Stomach (tissue), 9 donors: ENCODE measurements around the gene TCP11. TPM values are rescaled to one million over a fixed set of nuclear protein-coding genes. Genes with fewer than 3 reads are reported as not detected.

Source experiments
- DNase-seq, 2 donors: peaks; one replicate each; pipeline versions ENCODE4 v3.0.0 to v3.0.0-alpha.2; 2013 to 2019
- H3K27ac ChIP-seq, 5 donors: fragments of 200-600 bp in 4 of 5; sonication (generic) in 4 of 5; one replicate each; pipeline ENCODE4 v1.5.1; 2013 to 2019; ENCODE audit warnings: mild to moderate bottlenecking in 1 of 5, moderate library complexity in 1 of 5
- H3K27me3 ChIP-seq, 3 donors: fragments of 200-600 bp; sonication (generic); one replicate each; pipeline ENCODE4 v1.5.1; 2017 to 2019; ENCODE audit warnings: mixed run types in 1 of 3
- H3K36me3 ChIP-seq, 4 donors: fragments of 200-600 bp; sonication (generic); 1 replicate in 3 of 4; 2 replicates in 1 of 4; pipeline ENCODE4 v1.5.1; 2016 to 2019
- H3K4me1 ChIP-seq, 4 donors: fragments of 200-600 bp; sonication (generic); one replicate each; pipeline ENCODE4 v1.5.1; 2016 to 2019
- H3K4me3 ChIP-seq, 4 donors: fragments of 200-600 bp; sonication (generic) in 3 of 4; one replicate each; pipeline ENCODE4 v1.5.1; 2016 to 2019; ENCODE audit warnings: mild to moderate bottlenecking in 1 of 4
- H3K9me3 ChIP-seq, 4 donors: fragments of 200-600 bp; sonication (generic); one replicate each; pipeline ENCODE4 v1.5.1; 2016 to 2019
- CTCF ChIP-seq, 7 experiments: fragments of 450-650 bp in 4 of 7; fragments of 200-600 bp in 3 of 7; sonication (generic) in 3 of 7; IDR thresholded peaks; one replicate each; pipeline ENCODE4 v1.5.1; 2016 to 2019; ENCODE audit warnings: antibody characterized with exemption in 7 of 7, control low read depth in 2 of 7, mild to moderate bottlenecking in 1 of 7
- EP300 ChIP-seq: sonication (generic); formaldehyde crosslinking; IDR thresholded peaks from one replicate; pipeline ENCODE4 v1.6.1; 2017; ENCODE audit warnings: antibody characterized with exemption
- POLR2A ChIP-seq, 4 donors: fragments of 450-650 bp; IDR thresholded peaks; one replicate each; pipeline ENCODE4 v1.6.1; 2016; ENCODE audit warnings: antibody characterized with exemption in 4 of 4, control low read depth in 2 of 4, mild to moderate bottlenecking in 1 of 4, moderate library complexity in 1 of 4
- POLR2AphosphoS5 ChIP-seq, 3 donors: sonication (generic); formaldehyde crosslinking; IDR thresholded peaks; one replicate each; pipeline ENCODE4 v1.6.1; 2016; ENCODE audit warnings: antibody characterized with exemption in 3 of 3
- WGBS, 5 donors: extraction: QIAGEN DNeasy Blood & Tissue Kit in 3 of 5; methylation state at CpG; one replicate each; pipeline versions ENCODE4 v1.1.5 to v1.1.7; 2013 to 2018; 5-methylcytosine and 5-hydroxymethylcytosine counted together
- intact Hi-C: fragments of 100-400 bp; cut with DNase I; formaldehyde crosslinking; loops from one replicate; pipeline ENCODE4 v1.15.1; 2023; ENCODE audit warnings: low total_unique reads
- polyA plus RNA-seq, 3 donors: library from polyadenylated mRNA; stranded (reverse); fragments of 200-250 nt; gene quantifications; one replicate each; pipeline ENCODE4 v1.2.3, GENCODE V29; 2013
- total RNA-seq, 5 donors: library from RNA; depleted of rRNA; stranded (reverse); fragments of >200 nt; gene quantifications; one replicate each; pipeline versions ENCODE4 v1.1.0 to v1.2.3, GENCODE V29; 2014 to 2016
- donor health status: healthy with polysubstance abuse.
- donor health status: Bipolar disorder and iron deficiency.
- donor health status: healthy.

TCP11 gene
- total and polyA plus RNA-seq, 8 donors: 0.25 to 0.73 TPM; not detected in 6

DNA sequence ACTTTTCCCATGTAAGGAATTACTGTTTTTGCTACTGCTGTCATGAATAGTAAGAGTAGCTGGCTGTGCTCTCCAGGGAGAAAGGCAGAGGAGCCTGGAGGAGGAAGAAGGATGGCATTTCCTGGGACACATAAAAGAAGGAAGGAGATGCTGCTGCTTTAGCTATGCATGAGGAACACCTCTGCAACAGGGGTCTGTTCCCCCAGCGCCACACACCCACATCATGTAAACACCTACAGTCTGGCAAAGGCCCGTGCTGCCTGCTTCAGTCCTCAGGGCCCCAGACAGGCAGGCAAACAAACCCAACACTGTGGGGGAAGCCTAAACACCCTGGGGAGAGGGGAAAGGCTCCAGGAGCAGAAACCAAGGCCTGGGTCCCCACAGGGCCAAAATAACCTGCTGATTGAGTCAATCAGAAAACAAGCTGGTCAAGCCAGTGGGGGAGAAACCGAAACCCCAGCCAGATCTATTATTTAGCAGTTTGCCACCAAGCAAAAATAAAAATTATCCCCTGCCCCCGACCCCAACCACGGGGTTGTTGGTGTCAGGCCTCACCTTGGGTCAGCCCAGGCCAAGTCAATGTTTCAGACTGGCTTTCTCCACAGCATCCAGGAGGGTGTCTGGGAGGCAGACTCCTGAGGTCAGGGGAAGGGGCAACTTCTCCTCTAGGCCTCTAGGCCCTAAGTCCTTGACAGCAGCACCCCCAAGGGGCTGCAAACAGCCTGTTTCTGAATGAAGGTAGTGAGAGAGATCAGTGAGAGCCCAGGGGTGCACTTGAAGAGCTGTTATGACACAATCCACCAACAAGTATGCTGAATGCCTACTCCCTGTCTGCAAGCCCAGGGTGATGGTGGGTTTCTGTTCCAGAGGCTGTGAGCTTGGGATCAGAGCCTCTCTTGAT, 38.0 kb upstream of the TCP11 start:
- DNase-seq: no peak

GRCh38 chr6:35178012-35178411, 36.9 kb upstream of the TCP11 start:
- H3K36me3 ChIP-seq: no peaks in the 10 kb centered on the region
- DNase-seq: no peak
- TF ChIP-seq POLR2A (IDR thresholded peaks at IDR 0.05) (no peak), CTCF (IDR thresholded peaks at IDR 0.05) (no peak), POLR2AphosphoS5 (IDR thresholded peaks at IDR 0.05) (no peak), EP300 (no peak)
- intact Hi-C loops: no loop called here
- H3K27ac ChIP-seq: no peak overlapping the region
- H3K4me1 ChIP-seq: peaks cover 14 to 27% (median 18%) of the 10 kb centered on the region in 4 donors
- H3K27me3 ChIP-seq: no peaks in the 10 kb centered on the region
- H3K4me3 ChIP-seq: no peak overlapping the region
- WGBS, 5 donors: 90 to 96% (median 93%) methylated on average over 2 of the region's 2 CpGs
- H3K9me3 ChIP-seq: no peaks in the 10 kb centered on the region

More for the DNA sequence above, 38.0 kb upstream of the TCP11 start:
- Histone ChIP-seq H3K9me3 (no peaks in the 10 kb centered on the region), H3K4me1 (peaks cover 14 to 27% (median 18%) of the 10 kb centered on the region in 4 donors), H3K36me3 (no peaks in the 10 kb centered on the region), H3K4me3 (no peak overlapping the region), H3K27me3 (no peaks in the 10 kb centered on the region), H3K27ac (no peak overlapping the region)
- intact Hi-C loops: no loop called here
- WGBS, 5 donors: 58 to 74% (median 67%) methylated on average over 5 of the region's 5 CpGs
- TF ChIP-seq POLR2A (IDR thresholded peaks at IDR 0.05): no peak
- TF ChIP-seq POLR2AphosphoS5 (IDR thresholded peaks at IDR 0.05): no peak
- no peak for TF ChIP-seq EP300
- no peak for TF ChIP-seq CTCF (IDR thresholded peaks at IDR 0.05)

DNA sequence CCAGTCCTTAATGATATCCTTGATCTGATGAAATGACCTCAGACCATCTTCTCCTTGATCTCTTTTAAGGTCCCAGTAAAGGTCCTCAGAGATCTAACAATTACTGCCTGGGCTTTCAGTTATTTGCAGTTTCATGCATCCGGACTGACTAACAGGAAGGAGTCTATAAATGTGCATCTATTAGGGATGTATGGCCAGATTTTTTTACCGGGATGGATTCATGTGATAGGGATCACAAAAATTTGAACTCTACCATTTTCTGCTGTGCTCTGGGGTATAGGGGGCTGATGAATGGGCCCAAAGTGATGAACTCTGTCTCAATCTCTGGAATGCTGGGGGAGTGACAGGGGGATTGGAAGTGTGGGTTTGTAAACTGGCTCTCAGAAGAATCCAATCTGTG, 36.5 kb upstream of the TCP11 start:
- no peak overlapping the region for H3K4me3 ChIP-seq
- no peaks in the 10 kb centered on the region for H3K9me3 ChIP-seq
- no peaks in the 10 kb centered on the region for H3K36me3 ChIP-seq
- no peaks in the 10 kb centered on the region for H3K27me3 ChIP-seq
- WGBS, 5 donors: 80 to 93% (median 88%) methylated on average over 2 of the region's 2 CpGs
- no peak for DNase-seq
- TF ChIP-seq POLR2AphosphoS5 (IDR thresholded peaks at IDR 0.05) (no peak), POLR2A (IDR thresholded peaks at IDR 0.05) (no peak), EP300 (no peak), CTCF (IDR thresholded peaks at IDR 0.05) (no peak)
- no peak overlapping the region for H3K27ac ChIP-seq
- peaks cover 14 to 27% (median 18%) of the 10 kb centered on the region in 4 donors for H3K4me1 ChIP-seq
- intact Hi-C loops: no loop called here

DNA sequence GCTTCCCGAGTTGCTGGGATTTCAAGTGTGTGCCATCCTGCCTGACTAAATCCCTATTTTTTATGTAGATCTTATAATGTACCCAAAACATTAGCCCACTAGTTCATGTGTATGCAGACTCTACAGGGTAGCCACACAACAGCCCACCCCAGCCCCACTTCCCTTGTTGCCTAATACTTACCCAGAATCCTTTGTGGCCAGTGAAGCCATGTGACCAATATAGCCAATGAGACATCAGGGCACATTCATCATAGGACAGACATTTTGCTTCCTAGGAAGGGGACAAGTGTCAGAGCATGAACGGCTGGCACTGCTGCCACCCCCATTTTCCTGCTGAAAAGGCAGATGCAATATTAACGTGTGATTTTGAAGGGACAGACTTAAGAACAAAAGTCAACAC, 36.0 kb upstream of the TCP11 start:
- Histone ChIP-seq H3K4me3 (no peak overlapping the region), H3K9me3 (no peaks in the 10 kb centered on the region), H3K4me1 (peaks cover 12 to 24% (median 15%) of the 10 kb centered on the region in 4 donors), H3K27me3 (no peaks in the 10 kb centered on the region), H3K27ac (no peak overlapping the region), H3K36me3 (no peaks in the 10 kb centered on the region)
- 76 to 85% (median 80%) methylated on average over 3 of the region's 3 CpGs for WGBS, 5 donors
- intact Hi-C loops: no loop called here
- TF ChIP-seq CTCF (IDR thresholded peaks at IDR 0.05) (no peak), POLR2AphosphoS5 (IDR thresholded peaks at IDR 0.05) (no peak), EP300 (no peak), POLR2A (IDR thresholded peaks at IDR 0.05) (no peak)
- no peak for DNase-seq
